Measurements from ENCODE around the gene KRT16.
A peak's percentile ranks its signal among the peaks of the same experiment; 100 is the strongest.

Gene KRT16

DNA sequence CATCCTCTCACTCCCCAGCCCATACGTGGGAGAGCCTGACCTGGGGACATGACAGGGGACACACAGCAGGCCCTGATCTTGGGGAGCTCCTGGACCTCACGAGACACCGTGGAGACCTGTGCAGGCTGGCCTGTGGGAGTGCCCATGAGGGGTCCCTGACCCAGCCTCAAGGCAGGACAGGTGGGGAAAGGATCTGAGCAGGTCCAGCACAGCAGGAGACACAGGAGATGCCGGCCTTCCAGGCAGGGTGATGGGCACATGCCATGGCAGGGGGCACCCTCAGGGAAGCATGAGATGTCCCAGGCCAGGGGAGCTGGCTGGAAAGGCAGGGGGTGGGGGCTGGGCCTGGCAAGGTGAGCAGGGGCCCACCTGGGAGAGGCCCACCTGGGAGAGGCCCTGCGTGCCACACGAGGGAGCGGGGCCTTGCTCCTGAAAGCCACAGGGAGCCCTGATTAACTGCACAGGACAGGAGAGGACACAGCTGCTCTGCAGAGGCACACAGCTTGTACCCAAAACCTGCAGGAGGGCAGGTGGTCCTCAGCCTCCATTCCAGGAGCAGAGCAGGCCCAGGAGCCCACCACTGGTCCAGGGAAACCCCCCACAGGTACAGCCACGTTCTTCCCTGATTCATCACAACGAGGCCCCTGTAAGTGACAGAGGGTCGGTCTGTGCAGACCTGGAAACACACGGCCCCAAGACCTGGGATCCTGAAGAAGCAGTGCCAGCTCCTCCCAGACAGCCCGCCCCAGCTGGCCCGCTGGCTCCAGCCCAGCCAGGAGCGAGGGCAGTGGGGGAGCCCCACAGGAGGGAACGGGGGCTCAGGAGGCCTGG lies 38.4 kb upstream of the KRT16 start:
- Histone ChIP-seq H3F3A (ENCODE audit: insufficient read depth, low read length) (no peaks in the 10 kb centered on the region), H3K27me3 (replicated peaks; ENCODE audit: insufficient read depth, low read length) (no peaks in the 10 kb centered on the region), H2AFZ (ENCODE audit: low read length) (no peak overlapping the region), H3K27ac (ENCODE audit: low read length) (no peak overlapping the region), H3K9ac (ENCODE audit: low read length) (no peak overlapping the region), H3K9me3 (replicated peaks; ENCODE audit: insufficient read depth, low read length) (no peaks in the 10 kb centered on the region), H3K36me3 (replicated peaks; ENCODE audit: insufficient read depth, low read length) (no peaks in the 10 kb centered on the region), H3K79me2 (ENCODE audit: low read length) (no peaks in the 10 kb centered on the region), H4K20me1 (ENCODE audit: insufficient read depth, low read length) (no peaks in the 10 kb centered on the region), H3K4me3 (ENCODE audit: low read length) (no peak overlapping the region), H3K9me2 (replicated peaks; ENCODE audit: insufficient read depth, low read length) (no peaks in the 10 kb centered on the region), H3K4me2 (ENCODE audit: low read depth, low read length) (no peak overlapping the region), H3K4me1 (ENCODE audit: low read length) (peaks cover 11% of the 10 kb centered on the region; the same call in 1 of the 2 replicates)
- DNase-seq = no peak
- TF ChIP-seq EZH2phosphoT487 (IDR thresholded peaks at IDR 0.05; ENCODE audit: low read length) (no peak), EZH2 (optimal IDR thresholded peaks at IDR 0.05; ENCODE audit: low read depth, low read length) (no peak)
- TF ChIP-seq, protein P1, sequence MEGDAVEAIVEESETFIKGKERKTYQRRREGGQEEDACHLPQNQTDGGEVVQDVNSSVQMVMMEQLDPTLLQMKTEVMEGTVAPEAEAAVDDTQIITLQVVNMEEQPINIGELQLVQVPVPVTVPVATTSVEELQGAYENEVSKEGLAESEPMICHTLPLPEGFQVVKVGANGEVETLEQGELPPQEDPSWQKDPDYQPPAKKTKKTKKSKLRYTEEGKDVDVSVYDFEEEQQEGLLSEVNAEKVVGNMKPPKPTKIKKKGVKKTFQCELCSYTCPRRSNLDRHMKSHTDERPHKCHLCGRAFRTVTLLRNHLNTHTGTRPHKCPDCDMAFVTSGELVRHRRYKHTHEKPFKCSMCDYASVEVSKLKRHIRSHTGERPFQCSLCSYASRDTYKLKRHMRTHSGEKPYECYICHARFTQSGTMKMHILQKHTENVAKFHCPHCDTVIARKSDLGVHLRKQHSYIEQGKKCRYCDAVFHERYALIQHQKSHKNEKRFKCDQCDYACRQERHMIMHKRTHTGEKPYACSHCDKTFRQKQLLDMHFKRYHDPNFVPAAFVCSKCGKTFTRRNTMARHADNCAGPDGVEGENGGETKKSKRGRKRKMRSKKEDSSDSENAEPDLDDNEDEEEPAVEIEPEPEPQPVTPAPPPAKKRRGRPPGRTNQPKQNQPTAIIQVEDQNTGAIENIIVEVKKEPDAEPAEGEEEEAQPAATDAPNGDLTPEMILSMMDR (IDR thresholded peaks at IDR 0.05; ENCODE audit: low read length) = no peak

- no peaks in the 10 kb centered on the region for H3K9me2 ChIP-seq (replicated peaks; ENCODE audit: insufficient read depth, low read length)
- no peak overlapping the region for H3K4me2 ChIP-seq (ENCODE audit: low read depth, low read length)
- no peaks in the 10 kb centered on the region for H4K20me1 ChIP-seq (ENCODE audit: insufficient read depth, low read length)
- H3K4me1 ChIP-seq (ENCODE audit: low read length) = peaks cover 11% of the 10 kb centered on the region; the same call in 1 of the 2 replicates
- H3K27ac ChIP-seq (ENCODE audit: low read length) = no peak overlapping the region
- no peaks in the 10 kb centered on the region for H3K9me3 ChIP-seq (replicated peaks; ENCODE audit: insufficient read depth, low read length)
- no peaks in the 10 kb centered on the region for H3K79me2 ChIP-seq (ENCODE audit: low read length)
- H2AFZ ChIP-seq (ENCODE audit: low read length) = no peak overlapping the region
- no peaks in the 10 kb centered on the region for H3K27me3 ChIP-seq (replicated peaks; ENCODE audit: insufficient read depth, low read length)
- no peak overlapping the region for H3K4me3 ChIP-seq (ENCODE audit: low read length)
- H3K9ac ChIP-seq (ENCODE audit: low read length) = no peak overlapping the region
- DNase-seq = no peak
- no peak for TF ChIP-seq EZH2phosphoT487 (IDR thresholded peaks at IDR 0.05; ENCODE audit: low read length)
- TF ChIP-seq EZH2 (optimal IDR thresholded peaks at IDR 0.05; ENCODE audit: low read depth, low read length) = no peak
- TF ChIP-seq, protein P1 (IDR thresholded peaks at IDR 0.05; ENCODE audit: low read length) = no peak
- H3F3A ChIP-seq (ENCODE audit: insufficient read depth, low read length) = no peaks in the 10 kb centered on the region
- H3K36me3 ChIP-seq (replicated peaks; ENCODE audit: insufficient read depth, low read length) = no peaks in the 10 kb centered on the region
Measured at GRCh38 chr17:41649923-41650519, 37.5 kb upstream of the KRT16 start.

DNA sequence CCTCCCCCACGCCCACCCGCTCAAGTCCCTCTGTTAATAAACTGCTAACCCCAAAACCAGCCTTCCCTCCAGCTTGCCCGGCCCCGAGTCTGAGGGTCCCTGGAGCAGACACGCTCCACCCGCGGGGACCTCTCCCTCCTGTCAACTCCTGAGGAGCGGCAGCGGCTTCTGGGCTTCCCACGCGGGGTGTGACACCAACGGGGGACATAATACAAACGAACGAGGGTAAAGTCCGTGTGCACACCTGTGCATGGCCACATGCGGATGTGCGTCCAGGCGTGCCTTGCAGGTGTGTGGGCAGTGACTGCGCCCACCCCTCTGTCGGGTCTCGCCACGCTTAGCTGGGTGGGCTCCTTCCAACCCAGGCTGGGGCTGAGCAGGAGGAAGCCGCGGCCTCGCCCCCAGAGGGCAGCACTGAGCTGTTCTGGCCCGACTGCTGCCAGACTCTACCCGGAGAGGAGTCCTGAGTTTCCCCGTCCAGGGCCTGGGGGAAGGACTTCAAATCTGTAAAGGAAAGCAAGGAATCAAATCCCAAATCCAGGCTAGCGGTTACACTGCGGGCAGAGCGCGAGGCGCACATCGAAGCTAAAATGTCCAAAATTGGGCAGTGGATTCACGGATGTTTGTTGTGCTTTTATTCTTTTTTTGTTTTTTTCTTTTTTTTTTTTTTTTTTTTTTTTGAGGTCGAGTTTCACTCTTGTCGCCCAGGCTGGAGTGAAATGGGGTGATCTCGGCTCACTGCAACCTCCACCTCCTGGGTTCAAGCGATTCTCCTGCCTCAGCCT lies 36.0 kb upstream of the KRT16 start:
- Histone ChIP-seq H3F3A (ENCODE audit: insufficient read depth, low read length) (no peaks in the 10 kb centered on the region), H4K20me1 (ENCODE audit: insufficient read depth, low read length) (no peaks in the 10 kb centered on the region), H3K9me3 (replicated peaks; ENCODE audit: insufficient read depth, low read length) (no peaks in the 10 kb centered on the region), H3K27ac (ENCODE audit: low read length) (no peak overlapping the region), H3K36me3 (replicated peaks; ENCODE audit: insufficient read depth, low read length) (no peaks in the 10 kb centered on the region), H3K9me2 (replicated peaks; ENCODE audit: insufficient read depth, low read length) (no peaks in the 10 kb centered on the region), H3K4me1 (ENCODE audit: low read length) (0 out of 2 replicates have a peak, but pooled peaks cover 5% of the 10 kb centered on the region), H3K9ac (ENCODE audit: low read length) (peak overlapping the region; percentile 75), H3K27me3 (replicated peaks; ENCODE audit: insufficient read depth, low read length) (no peaks in the 10 kb centered on the region), H3K4me3 (ENCODE audit: low read length) (peak overlapping the region; percentile 62), H3K4me2 (ENCODE audit: low read depth, low read length) (peak overlapping the region; percentile 99), H3K79me2 (ENCODE audit: low read length) (no peaks in the 10 kb centered on the region), H2AFZ (ENCODE audit: low read length) (peak overlapping the region; percentile 88)
- no peak for TF ChIP-seq EZH2phosphoT487 (IDR thresholded peaks at IDR 0.05; ENCODE audit: low read length)
- TF ChIP-seq, protein P1 (IDR thresholded peaks at IDR 0.05; ENCODE audit: low read length) = peak; percentile 94
- DNase-seq = peak; percentile 81

Data from MM.1S (cell line).